Epidermal melanocyte (primary cell): Measurements from ENCODE around the gene JPT1.
"Not testable (repeated sequence)": the region's sequence is repeated elsewhere in the genome, so short reads cannot be mapped to it uniquely, and the experiment has no call there.

Experiments used
- DNase-seq: peaks from one replicate; pipeline ENCODE4 v3.0.0; 2011; ENCODE audit warnings: low spot score; ENCODE audit not compliant: insufficient read length

JPT1 gene

GRCh38 chr17:75158480-75158879 lies 4.2 kb upstream of the JPT1 start:
- DNase-seq = not testable (repeated sequence)

GRCh38 chr17:75155191-75155601 lies 884 bp upstream of the JPT1 start:
- no peak for DNase-seq

GRCh38 chr17:75153780-75154194 lies 525 bp downstream of the JPT1 start:
- DNase-seq = peak; percentile 16

GRCh38 chr17:75152922-75153779 lies 1.2 kb downstream of the JPT1 start:
- DNase-seq = no peak

- DNase-seq = no peak
Measured at GRCh38 chr17:75152523-75152921, 1.8 kb downstream of the JPT1 start.

- DNase-seq = no peak
Measured at GRCh38 chr17:75151930-75152329, 2.4 kb downstream of the JPT1 start.

- no peak for DNase-seq
Measured at GRCh38 chr17:75147878-75148546, 6.3 kb downstream of the JPT1 start.

GRCh38 chr17:75146592-75146991 lies 7.7 kb downstream of the JPT1 start:
- DNase-seq = no peak

- DNase-seq = no peak
Measured at GRCh38 chr17:75144816-75145512, 9.3 kb downstream of the JPT1 start.

GRCh38 chr17:75142236-75142971 lies 11.9 kb downstream of the JPT1 start:
- no peak for DNase-seq

GRCh38 chr17:75138519-75138918 lies 15.8 kb downstream of the JPT1 start:
- DNase-seq = no peak

GRCh38 chr17:75137762-75138161 lies 16.6 kb downstream of the JPT1 start:
- not testable (repeated sequence) for DNase-seq

GRCh38 chr17:75135946-75136345 lies 18.4 kb downstream of the JPT1 start:
- DNase-seq = no peak

- no peak for DNase-seq
Measured at GRCh38 chr17:75135452-75135851, 18.9 kb downstream of the JPT1 start.

- DNase-seq = not testable (repeated sequence)
Measured at GRCh38 chr17:75133607-75134347, 20.5 kb downstream of the JPT1 start.

- DNase-seq = no peak
Measured at GRCh38 chr17:75133001-75133400, 21.3 kb downstream of the JPT1 start.

- not testable (repeated sequence) for DNase-seq
Measured at GRCh38 chr17:75132018-75133000, 22.0 kb downstream of the JPT1 start.

- DNase-seq = peak; percentile 76
Measured at GRCh38 chr17:75131278-75132017, 22.9 kb downstream of the JPT1 start, which contains the start of gene NT5C. TSS of gene NT5C (minus strand) at chr17:75131742. CDS start at chr17:75131707, 35 bp downstream.
